IgD-negative memory B cell (primary cell): ENCODE results near the gene RABAC1. TPM values are rescaled to one million over a fixed set of nuclear protein-coding genes. Genes with fewer than 3 reads are reported as not detected.
"Not testable (repeated sequence)": the region's sequence is repeated elsewhere in the genome, so short reads cannot be mapped to it uniquely, and the experiment has no call there.

Experiments used
- H3K27ac Mint-ChIP-seq, 3 donors: one replicate each; pipeline ENCODE4 v1.8.0; 2020 to 2022; ENCODE audit warnings: mild to moderate bottlenecking in 3 of 3, mixed read lengths in 3 of 3, moderate library complexity in 1 of 3
- H3K27me3 Mint-ChIP-seq: one replicate; pipeline ENCODE4 v1.8.0; 2021; ENCODE audit warnings: mixed read lengths
- H3K36me3 Mint-ChIP-seq: one replicate; pipeline ENCODE4 v1.8.0; 2020; ENCODE audit warnings: mild to moderate bottlenecking, mixed read lengths
- H3K4me1 Mint-ChIP-seq, 3 donors: one replicate each; pipeline ENCODE4 v1.8.0; 2020 to 2022; ENCODE audit warnings: mixed read lengths in 3 of 3, mild to moderate bottlenecking in 1 of 3
- H3K4me3 Mint-ChIP-seq, 4 donors: one replicate each; pipeline ENCODE4 v1.8.0; 2020 to 2022; ENCODE audit warnings: mild to moderate bottlenecking in 4 of 4, mixed read lengths in 4 of 4, moderate library complexity in 3 of 4
- H3K9me3 Mint-ChIP-seq, 3 donors: one replicate each; pipeline ENCODE4 v1.8.0; 2020 to 2021; ENCODE audit warnings: mixed read lengths in 3 of 3, mild to moderate bottlenecking in 1 of 3
- polyA plus RNA-seq: library from polyadenylated mRNA; unstranded; fragments of 300-500 nt; fragmentation: Illumina TruSeq; gene quantifications from one replicate; pipeline ENCODE4 v1.2.3, GENCODE V29; 2021

The RABAC1 gene
- polyA plus RNA-seq, 1 donor from 2014 or later: 178 TPM

GRCh38 chr19:41994521-41994971 is 35.4 kb upstream of the RABAC1 start:
- H3K36me3 Mint-ChIP-seq: no peaks in the 10 kb centered on the region
- peaks cover 0 to 19% (median 12%) of the 10 kb centered on the region in 3 donors for H3K4me1 Mint-ChIP-seq
- H3K9me3 Mint-ChIP-seq: peaks cover 0 to 3% (median 0%) of the 10 kb centered on the region in 3 donors
- H3K27me3 Mint-ChIP-seq: peaks cover 37% of the 10 kb centered on the region
- peak overlapping the region; percentile 63 to 76 (median 67) for H3K4me3 Mint-ChIP-seq
- no peak overlapping the region for H3K27ac Mint-ChIP-seq

GRCh38 chr19:41993612-41994483 is 34.7 kb upstream of the RABAC1 start, which contains the start of gene ATP1A3:
ATP1A3 (minus strand) TSS chr19:41994230; CDS start chr19:41994076, 154 bp downstream.
- H3K4me3 Mint-ChIP-seq: peak within 1 kb of the TSS; percentile 68 to 88 (median 78)
- no peaks in the 10 kb centered on the region for H3K36me3 Mint-ChIP-seq
- H3K4me1 Mint-ChIP-seq: peaks cover 0 to 19% (median 9%) of the 10 kb centered on the region in 3 donors
- H3K9me3 Mint-ChIP-seq: peaks cover 0 to 3% (median 0%) of the 10 kb centered on the region in 3 donors
- H3K27me3 Mint-ChIP-seq: peaks cover 32% of the 10 kb centered on the region
- H3K27ac Mint-ChIP-seq: peak within 1 kb of the TSS in 2 of 3 donors; percentile 33 to 85

DNA sequence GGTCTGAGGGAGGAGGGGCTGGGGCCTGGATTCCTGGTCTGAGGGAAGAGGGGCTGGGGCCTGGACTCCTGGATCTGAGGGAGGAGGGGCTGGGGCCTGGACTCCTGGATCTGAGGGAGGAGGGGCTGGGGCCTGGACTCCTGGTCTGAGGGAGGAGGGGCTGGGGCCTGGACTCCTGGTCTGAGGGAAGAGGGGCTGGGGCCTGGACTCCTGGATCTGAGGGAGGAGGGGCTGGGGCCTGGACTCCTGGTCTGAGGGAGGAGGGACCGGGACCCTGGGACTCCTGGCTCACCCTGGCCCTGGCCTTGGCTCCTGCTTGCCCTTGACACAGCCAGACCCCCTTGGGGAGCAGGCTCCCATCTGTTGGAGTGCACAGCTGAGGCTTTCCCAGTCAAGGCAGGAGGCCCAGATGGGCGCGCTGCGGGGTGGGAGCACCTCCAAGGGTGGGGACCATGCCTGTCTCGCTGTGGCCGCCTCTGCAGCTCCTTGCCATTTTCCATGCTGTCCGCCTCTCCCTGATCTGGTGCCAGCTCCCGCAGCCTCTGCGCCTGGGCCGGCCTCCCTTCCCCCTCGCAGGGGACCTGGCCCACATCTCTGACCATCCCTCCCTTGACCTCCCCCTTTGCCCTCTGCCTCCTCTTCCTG is 32.9 kb upstream of the RABAC1 start:
- not testable (repeated sequence) for H3K27ac Mint-ChIP-seq, H3K36me3 Mint-ChIP-seq, H3K9me3 Mint-ChIP-seq
- H3K27me3 Mint-ChIP-seq: peaks cover 22% of the 10 kb centered on the region
- H3K4me3 Mint-ChIP-seq: peak overlapping the region in 1 of 4 donors; percentile 62
- H3K4me1 Mint-ChIP-seq: peaks cover 0 to 16% (median 6%) of the 10 kb centered on the region in 3 donors

DNA sequence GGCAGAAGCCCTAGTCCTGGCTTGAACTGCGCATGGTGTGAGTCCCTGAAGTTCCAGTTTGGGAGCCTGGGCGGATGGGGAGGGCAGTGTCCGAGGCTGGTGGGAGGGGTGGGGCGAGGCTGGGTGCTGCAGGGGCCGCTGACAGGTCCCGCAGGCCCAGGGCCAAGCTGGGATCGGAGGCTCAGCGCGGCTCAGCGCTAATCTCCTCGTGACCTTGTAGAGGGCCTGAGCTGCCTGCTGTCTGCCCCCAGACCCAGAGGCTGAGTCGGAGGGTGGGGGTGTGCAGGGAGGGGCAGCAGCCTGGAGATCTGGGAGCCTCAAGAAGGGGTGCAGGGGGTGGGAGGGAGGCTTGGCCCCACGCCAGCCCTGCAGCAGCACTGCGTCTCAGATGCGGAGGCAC is 31.9 kb upstream of the RABAC1 start:
- Mint-ChIP-seq H3K9me3 (peaks cover 0 to 3% (median 0%) of the 10 kb centered on the region in 3 donors), H3K4me1 (peaks cover 0 to 15% (median 6%) of the 10 kb centered on the region in 3 donors), H3K27me3 (peaks cover 13% of the 10 kb centered on the region), H3K4me3 (no peak overlapping the region), H3K27ac (no peak overlapping the region), H3K36me3 (no peaks in the 10 kb centered on the region)

- Mint-ChIP-seq H3K4me3 (no peak overlapping the region), H3K36me3 (no peaks in the 10 kb centered on the region), H3K27me3 (peaks cover 10% of the 10 kb centered on the region), H3K9me3 (peaks cover 0 to 3% (median 0%) of the 10 kb centered on the region in 3 donors), H3K27ac (no peak overlapping the region), H3K4me1 (peaks cover 0 to 14% (median 6%) of the 10 kb centered on the region in 3 donors)
Measured at GRCh38 chr19:41990615-41991014, 31.5 kb upstream of the RABAC1 start.

DNA sequence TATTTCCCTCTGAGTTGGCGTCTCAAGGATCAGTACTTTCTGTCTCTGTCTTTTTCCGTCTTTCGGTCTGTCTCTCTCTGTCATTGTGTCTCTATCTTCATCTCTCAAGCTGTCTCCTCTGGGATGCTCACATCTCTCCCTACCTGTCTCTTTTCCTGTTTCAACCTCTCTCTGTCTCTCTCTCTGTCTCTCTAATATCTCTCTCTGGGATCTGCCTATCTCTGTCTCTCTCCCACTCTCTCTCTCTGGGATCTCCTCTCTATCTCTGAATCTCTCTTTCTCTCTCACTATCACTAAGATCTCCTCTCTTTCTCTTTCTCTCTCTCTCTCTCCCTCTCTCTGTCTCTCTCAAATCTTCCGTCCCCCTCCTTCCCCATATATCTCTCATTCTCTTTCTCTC is 30.9 kb upstream of the RABAC1 start:
- Mint-ChIP-seq H3K4me1 (peaks cover 0 to 9% (median 5%) of the 10 kb centered on the region in 3 donors), H3K36me3 (no peaks in the 10 kb centered on the region), H3K9me3 (no peaks in the 10 kb centered on the region), H3K27ac (no peak overlapping the region), H3K4me3 (no peak overlapping the region), H3K27me3 (peaks cover 6% of the 10 kb centered on the region)

- Mint-ChIP-seq H3K4me1 (peaks cover 0 to 6% (median 3%) of the 10 kb centered on the region in 3 donors), H3K4me3 (no peak overlapping the region), H3K27ac (no peak overlapping the region), H3K9me3 (no peaks in the 10 kb centered on the region), H3K27me3 (no peaks in the 10 kb centered on the region), H3K36me3 (no peaks in the 10 kb centered on the region)
Measured at GRCh38 chr19:41988947-41989346, 29.8 kb upstream of the RABAC1 start.

GRCh38 chr19:41987141-41987860 is 28.2 kb upstream of the RABAC1 start:
- H3K36me3 Mint-ChIP-seq: no peaks in the 10 kb centered on the region
- no peaks in the 10 kb centered on the region for H3K9me3 Mint-ChIP-seq
- H3K4me3 Mint-ChIP-seq: no peak overlapping the region
- H3K27ac Mint-ChIP-seq: peak overlapping the region in 2 of 3 donors; percentile 2 to 13
- no peaks in the 10 kb centered on the region for H3K4me1 Mint-ChIP-seq
- no peaks in the 10 kb centered on the region for H3K27me3 Mint-ChIP-seq

DNA sequence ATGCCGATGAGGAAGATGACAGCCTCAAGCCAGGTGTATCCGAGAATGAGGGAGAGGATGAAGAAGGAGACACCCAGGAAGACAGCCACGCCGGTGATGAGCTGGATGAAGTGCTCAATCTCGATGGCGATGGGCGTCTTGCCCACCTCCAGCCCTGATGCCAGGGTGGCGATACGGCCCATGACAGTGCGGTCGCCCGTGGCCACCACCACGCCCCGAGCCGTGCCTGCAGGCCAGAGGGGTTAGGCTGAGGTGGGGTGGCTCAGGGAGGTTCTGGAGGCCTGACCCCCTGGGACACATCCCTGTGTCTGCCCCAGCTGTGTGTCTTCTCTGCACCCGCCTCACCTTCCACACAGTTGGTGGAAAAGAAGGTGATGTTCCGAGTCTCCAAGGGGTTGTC is 25.8 kb upstream of the RABAC1 start:
- no peak overlapping the region for H3K4me3 Mint-ChIP-seq
- no peaks in the 10 kb centered on the region for H3K36me3 Mint-ChIP-seq
- no peaks in the 10 kb centered on the region for H3K4me1 Mint-ChIP-seq
- no peak overlapping the region for H3K27ac Mint-ChIP-seq
- no peaks in the 10 kb centered on the region for H3K9me3 Mint-ChIP-seq
- H3K27me3 Mint-ChIP-seq: no peaks in the 10 kb centered on the region

GRCh38 chr19:41981724-41982123 is 22.6 kb upstream of the RABAC1 start:
- H3K27ac Mint-ChIP-seq: no peak overlapping the region
- H3K27me3 Mint-ChIP-seq: no peaks in the 10 kb centered on the region
- H3K9me3 Mint-ChIP-seq: no peaks in the 10 kb centered on the region

GRCh38 chr19:41978470-41978869 is 19.3 kb upstream of the RABAC1 start:
- H3K27ac Mint-ChIP-seq: peak overlapping the region in 1 of 3 donors; percentile 4

More at GRCh38 chr19:41981724-41982123, 22.6 kb upstream of the RABAC1 start:
- Mint-ChIP-seq H3K4me1 (no peaks in the 10 kb centered on the region), H3K36me3 (no peaks in the 10 kb centered on the region), H3K4me3 (no peak overlapping the region)

DNA sequence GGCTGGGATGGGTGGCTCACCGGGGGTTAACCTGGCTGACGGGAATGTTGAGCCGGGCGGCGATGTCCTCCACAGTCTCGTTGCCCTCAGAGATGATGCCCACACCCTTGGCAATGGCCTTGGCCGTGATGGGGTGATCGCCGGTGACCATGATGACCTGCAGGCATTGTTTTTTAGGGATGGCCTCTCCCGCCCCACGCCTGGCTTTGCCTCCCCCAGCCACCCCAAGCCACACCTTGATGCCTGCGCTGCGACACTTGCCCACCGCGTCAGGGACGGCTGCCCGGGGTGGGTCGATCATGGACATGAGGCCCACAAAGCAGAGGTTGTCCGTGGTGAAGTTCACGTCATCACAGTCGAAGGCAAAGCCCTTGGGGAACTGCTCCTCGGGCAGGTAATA is 18.8 kb upstream of the RABAC1 start:
- Mint-ChIP-seq H3K4me1 (no peaks in the 10 kb centered on the region), H3K36me3 (no peaks in the 10 kb centered on the region), H3K27me3 (no peaks in the 10 kb centered on the region), H3K27ac (no peak overlapping the region), H3K9me3 (no peaks in the 10 kb centered on the region), H3K4me3 (no peak overlapping the region)

More at GRCh38 chr19:41978470-41978869, 19.3 kb upstream of the RABAC1 start:
- H3K9me3 Mint-ChIP-seq: no peaks in the 10 kb centered on the region
- no peaks in the 10 kb centered on the region for H3K4me1 Mint-ChIP-seq
- H3K4me3 Mint-ChIP-seq: no peak overlapping the region
- H3K36me3 Mint-ChIP-seq: no peaks in the 10 kb centered on the region
- no peaks in the 10 kb centered on the region for H3K27me3 Mint-ChIP-seq

DNA sequence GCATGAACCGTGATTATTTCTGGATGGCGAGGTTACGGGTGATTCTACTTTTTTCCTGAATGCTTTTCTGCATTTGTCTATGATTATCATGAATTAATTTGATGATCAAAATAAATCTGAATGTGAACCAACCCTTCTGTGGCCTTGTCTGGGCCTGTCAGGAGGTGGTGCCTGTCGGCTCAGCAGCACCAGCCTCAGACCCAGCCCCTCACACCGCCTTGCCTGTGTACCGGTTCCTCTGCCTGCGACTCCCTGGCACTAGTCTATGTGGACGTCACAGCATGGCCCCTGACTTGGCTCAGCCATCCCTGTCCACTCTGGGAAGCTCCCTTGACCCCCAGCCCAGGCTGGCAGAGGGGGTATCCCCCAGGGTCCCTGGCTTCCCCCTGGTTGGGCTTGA is 15.5 kb upstream of the RABAC1 start:
- Mint-ChIP-seq H3K36me3 (no peaks in the 10 kb centered on the region), H3K4me3 (no peak overlapping the region), H3K4me1 (no peaks in the 10 kb centered on the region)

GRCh38 chr19:41971363-41971762 is 12.2 kb upstream of the RABAC1 start:
- H3K9me3 Mint-ChIP-seq: no peaks in the 10 kb centered on the region
- H3K4me3 Mint-ChIP-seq: no peak overlapping the region
- no peaks in the 10 kb centered on the region for H3K27me3 Mint-ChIP-seq
- H3K4me1 Mint-ChIP-seq: no peaks in the 10 kb centered on the region
- H3K36me3 Mint-ChIP-seq: peaks cover under 1% of the 10 kb centered on the region
- H3K27ac Mint-ChIP-seq: peak overlapping the region in 1 of 3 donors; percentile 50

More for the DNA sequence above, 15.5 kb upstream of the RABAC1 start:
- Mint-ChIP-seq H3K9me3 (no peaks in the 10 kb centered on the region), H3K27me3 (no peaks in the 10 kb centered on the region), H3K27ac (no peak overlapping the region)
